Neural cell (in vitro differentiated cells): ENCODE measurements around the gene ADGRL3. TPM values are rescaled to one million over a fixed set of nuclear protein-coding genes. Genes with fewer than 3 reads are reported as not detected.
A peak's percentile ranks its signal among the peaks of the same experiment; 100 is the strongest.
"Not testable (repeated sequence)": the region's sequence is repeated elsewhere in the genome, so short reads cannot be mapped to it uniquely, and the experiment has no call there.

Source experiments
- H2AFZ ChIP-seq: fragments of 200-600, 300-800 bp; sonication (generic), shearing (Covaris generic); 2 replicates; pipeline ENCODE4 v1.6.0; 2014; ENCODE audit warnings: low read depth, mild to moderate bottlenecking, antibody characterized with exemption, low read length, moderate library complexity
- H3F3A ChIP-seq: fragments of 200-600 bp; shearing (Covaris generic); 2 replicates; pipeline ENCODE4 v1.6.1; 2016; ENCODE audit warnings: mild to moderate bottlenecking, moderate library complexity, mixed read lengths, antibody characterized with exemption, low read length; ENCODE audit not compliant: insufficient read depth, poor library complexity, severe bottlenecking
- H3K27ac ChIP-seq: fragments of 200-600, 300-800 bp; sonication (generic), shearing (Covaris generic); 2 replicates; pipeline ENCODE4 v1.5.1; 2014; ENCODE audit warnings: mild to moderate bottlenecking, low read length, moderate library complexity
- H3K27me3 ChIP-seq: fragments of 300-800, 200-600 bp; sonication (generic), shearing (Covaris generic); 2 replicates; pipeline ENCODE4 v1.6.0; 2014; ENCODE audit warnings: mild to moderate bottlenecking, low read depth, low read length, moderate library complexity; ENCODE audit not compliant: insufficient read depth
- H3K36me3 ChIP-seq: fragments of 300-800, 200-600 bp; sonication (generic), shearing (Covaris generic); 2 replicates; pipeline ENCODE4 v1.5.1; 2014; ENCODE audit warnings: mild to moderate bottlenecking, antibody characterized with exemption, low read length, moderate library complexity; ENCODE audit not compliant: insufficient read depth
- H3K4me2 ChIP-seq: fragments of 300-800, 200-600 bp; sonication (generic), shearing (Covaris generic); 2 replicates; pipeline ENCODE4 v1.6.0; 2014; ENCODE audit warnings: mild to moderate bottlenecking, low read length
- H3K4me3 ChIP-seq: fragments of 300-800, 200-600 bp; sonication (generic), shearing (Covaris generic); 2 replicates; pipeline ENCODE4 v1.5.1; 2014; ENCODE audit warnings: mild to moderate bottlenecking, low read length, moderate library complexity
- H3K79me2 ChIP-seq: fragments of 200-600 bp; shearing (Covaris generic); replicated peaks from 2 replicates; pipeline ENCODE4 v1.6.0; 2014; ENCODE audit warnings: mild to moderate bottlenecking, low read length, moderate library complexity; ENCODE audit not compliant: insufficient read depth
- H3K9ac ChIP-seq: fragments of 300-800, 200-600 bp; sonication (generic), shearing (Covaris generic); 2 replicates; pipeline ENCODE4 v1.6.1; 2016; ENCODE audit warnings: mild to moderate bottlenecking, low read length, mixed read lengths
- H3K9me2 ChIP-seq: fragments of 200-600 bp; shearing (Covaris generic); 2 replicates; pipeline ENCODE4 v1.6.1; 2016; ENCODE audit warnings: mild to moderate bottlenecking, low read length, mixed read lengths; ENCODE audit not compliant: insufficient read depth
- H3K9me3 ChIP-seq: fragments of 200-600, 300-800 bp; sonication (generic), shearing (Covaris generic); 2 replicates; pipeline ENCODE4 v1.6.1; 2016; ENCODE audit warnings: mild to moderate bottlenecking, mixed run types, low read length, moderate library complexity, mixed read lengths
- H4K20me1 ChIP-seq: fragments of 200-600 bp; shearing (Covaris generic); 2 replicates; pipeline ENCODE4 v1.6.1; 2016; ENCODE audit warnings: mild to moderate bottlenecking, mixed run types; ENCODE audit not compliant: insufficient read depth
- EP300 ChIP-seq: fragments of 450-650 bp; conservative IDR thresholded peaks from 2 replicates; pipeline ENCODE4 v1.6.1; 2014; ENCODE audit warnings: antibody characterized with exemption, mild to moderate bottlenecking, moderate library complexity; ENCODE audit not compliant: poor library complexity, severe bottlenecking
- EZH2 ChIP-seq: fragments of 200-600, 300-800 bp; shearing (Covaris generic), sonication (generic); IDR thresholded peaks from 2 replicates; pipeline ENCODE4 v1.6.1; 2014; ENCODE audit warnings: antibody characterized with exemption, low read length, borderline replicate concordance, mild to moderate bottlenecking; ENCODE audit not compliant: insufficient read depth, poor library complexity, severe bottlenecking
- MXI1 ChIP-seq: fragments of 450-650 bp; conservative IDR thresholded peaks from 2 replicates; pipeline ENCODE4 v1.6.1; 2014; ENCODE audit warnings: antibody characterized with exemption, mild to moderate bottlenecking; ENCODE audit not compliant: poor library complexity, severe bottlenecking
- POLR2AphosphoS5 ChIP-seq: IDR thresholded peaks from 2 replicates; pipeline ENCODE4 v1.6.1; 2012
- RAD21 ChIP-seq: fragments of 450-650 bp; conservative IDR thresholded peaks from 2 replicates; pipeline ENCODE4 v1.6.1; 2014; ENCODE audit warnings: antibody characterized with exemption, mild to moderate bottlenecking, moderate library complexity
- SMC3 ChIP-seq: fragments of 450-650 bp; conservative IDR thresholded peaks from 2 replicates; pipeline ENCODE4 v1.6.1; 2014; ENCODE audit warnings: antibody characterized with exemption, mild to moderate bottlenecking, moderate library complexity; ENCODE audit not compliant: poor library complexity
- TAF1 ChIP-seq: IDR thresholded peaks from 2 replicates; pipeline ENCODE4 v1.6.1; 2012; ENCODE audit warnings: low read depth
- polyA plus RNA-seq: library from polyadenylated mRNA; depleted of rRNA; stranded (reverse); fragments of >200 nt; gene quantifications from 2 replicates; pipeline ENCODE4 v1.2.3, GENCODE V29; 2014
- TF ChIP-seq, protein P1 (sequence below): IDR thresholded peaks from 2 replicates; pipeline ENCODE4 v1.6.1; 2012; ENCODE audit warnings: borderline replicate concordance
- TF ChIP-seq, protein P2 (sequence below): fragments of 450-650 bp; IDR thresholded peaks from 2 replicates; pipeline ENCODE4 v1.5.1; 2014; ENCODE audit warnings: antibody characterized with exemption, mild to moderate bottlenecking, moderate library complexity; ENCODE audit not compliant: poor library complexity, severe bottlenecking

ADGRL3 gene
- polyA plus RNA-seq, 1 donor from 2014 or later, result 99.4 TPM

DNA sequence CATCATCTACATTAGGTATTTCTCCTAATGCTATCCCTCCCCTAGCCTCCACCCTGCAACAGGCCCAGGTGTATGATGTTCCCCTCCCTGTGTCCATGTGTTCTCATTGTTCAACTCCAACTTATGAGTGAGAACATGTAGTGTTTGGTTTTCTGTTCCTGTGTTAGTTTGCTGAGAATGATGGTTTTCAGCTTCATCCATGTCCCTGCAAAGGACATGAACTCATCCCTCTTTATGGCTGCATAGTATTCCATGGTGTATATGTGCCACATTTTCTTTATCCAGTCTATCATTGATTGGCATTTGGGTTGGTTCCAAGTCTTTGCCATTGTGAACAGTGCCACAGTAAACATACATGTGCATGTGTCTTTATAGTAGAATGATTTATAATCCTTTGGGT is 7.0 kb downstream of the ADGRL3 start:
- not testable (repeated sequence) for H3K4me2 ChIP-seq, H3K9me2 ChIP-seq, H3K27ac ChIP-seq, H2AFZ ChIP-seq, H3K4me3 ChIP-seq, H3K9me3 ChIP-seq, H3K36me3 ChIP-seq, H3K27me3 ChIP-seq, H3K9ac ChIP-seq, H3F3A ChIP-seq
- Histone ChIP-seq H3K79me2 (peaks cover 95% of the 10 kb centered on the region), H4K20me1 (peaks cover 15% of the 10 kb centered on the region)

DNA sequence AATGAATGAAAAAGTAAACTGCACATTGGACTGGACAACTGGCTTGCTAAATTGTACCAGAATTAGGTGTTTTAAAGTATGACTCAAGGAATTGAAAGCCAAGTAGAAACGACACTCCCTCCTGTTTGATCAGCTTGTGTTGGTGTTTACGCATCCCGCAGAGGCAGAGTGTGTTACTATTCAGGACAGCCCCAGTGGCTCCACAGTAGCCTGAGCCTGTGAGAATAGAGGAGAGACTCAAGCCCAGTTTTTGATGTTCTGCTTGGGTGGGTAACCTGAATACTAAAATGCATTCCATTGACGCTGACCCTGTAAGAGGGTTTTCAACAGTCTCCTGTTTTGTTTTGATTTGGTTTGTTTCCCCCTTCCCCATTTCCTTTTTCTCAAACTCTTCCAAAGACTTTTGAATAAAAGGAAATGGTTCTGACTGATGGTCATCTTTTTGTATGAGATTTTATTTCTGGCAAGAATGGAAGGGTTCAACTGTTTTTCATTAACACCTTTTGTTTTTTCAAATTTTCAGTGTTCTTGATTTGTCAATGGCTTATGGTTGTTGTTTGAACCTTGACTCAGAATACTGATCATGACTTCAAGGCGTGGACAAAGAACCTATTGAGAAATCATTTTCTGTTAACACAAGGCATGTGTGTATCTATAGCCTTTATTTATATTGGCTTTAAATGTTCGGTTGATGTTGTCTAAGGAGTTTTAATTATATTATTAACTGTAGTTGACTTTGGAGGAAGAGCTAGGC is 10.2 kb downstream of the ADGRL3 start:
- Histone ChIP-seq H3F3A (no peaks in the 10 kb centered on the region), H3K9me3 (no peaks in the 10 kb centered on the region), H3K4me3 (peak overlapping the region; percentile 39), H4K20me1 (peaks cover 2% of the 10 kb centered on the region), H3K9ac (no peak overlapping the region), H3K79me2 (peaks cover 96% of the 10 kb centered on the region), H3K4me2 (no peak overlapping the region), H3K36me3 (no peaks in the 10 kb centered on the region), H2AFZ (no peak overlapping the region), H3K27me3 (no peaks in the 10 kb centered on the region), H3K9me2 (no peaks in the 10 kb centered on the region), H3K27ac (no peak overlapping the region)
- TF ChIP-seq POLR2AphosphoS5 (no peak), SMC3 (no peak), EZH2 (no peak), MXI1 (no peak), RAD21 (no peak), TAF1 (no peak), EP300 (no peak)
- TF ChIP-seq, protein P1, sequence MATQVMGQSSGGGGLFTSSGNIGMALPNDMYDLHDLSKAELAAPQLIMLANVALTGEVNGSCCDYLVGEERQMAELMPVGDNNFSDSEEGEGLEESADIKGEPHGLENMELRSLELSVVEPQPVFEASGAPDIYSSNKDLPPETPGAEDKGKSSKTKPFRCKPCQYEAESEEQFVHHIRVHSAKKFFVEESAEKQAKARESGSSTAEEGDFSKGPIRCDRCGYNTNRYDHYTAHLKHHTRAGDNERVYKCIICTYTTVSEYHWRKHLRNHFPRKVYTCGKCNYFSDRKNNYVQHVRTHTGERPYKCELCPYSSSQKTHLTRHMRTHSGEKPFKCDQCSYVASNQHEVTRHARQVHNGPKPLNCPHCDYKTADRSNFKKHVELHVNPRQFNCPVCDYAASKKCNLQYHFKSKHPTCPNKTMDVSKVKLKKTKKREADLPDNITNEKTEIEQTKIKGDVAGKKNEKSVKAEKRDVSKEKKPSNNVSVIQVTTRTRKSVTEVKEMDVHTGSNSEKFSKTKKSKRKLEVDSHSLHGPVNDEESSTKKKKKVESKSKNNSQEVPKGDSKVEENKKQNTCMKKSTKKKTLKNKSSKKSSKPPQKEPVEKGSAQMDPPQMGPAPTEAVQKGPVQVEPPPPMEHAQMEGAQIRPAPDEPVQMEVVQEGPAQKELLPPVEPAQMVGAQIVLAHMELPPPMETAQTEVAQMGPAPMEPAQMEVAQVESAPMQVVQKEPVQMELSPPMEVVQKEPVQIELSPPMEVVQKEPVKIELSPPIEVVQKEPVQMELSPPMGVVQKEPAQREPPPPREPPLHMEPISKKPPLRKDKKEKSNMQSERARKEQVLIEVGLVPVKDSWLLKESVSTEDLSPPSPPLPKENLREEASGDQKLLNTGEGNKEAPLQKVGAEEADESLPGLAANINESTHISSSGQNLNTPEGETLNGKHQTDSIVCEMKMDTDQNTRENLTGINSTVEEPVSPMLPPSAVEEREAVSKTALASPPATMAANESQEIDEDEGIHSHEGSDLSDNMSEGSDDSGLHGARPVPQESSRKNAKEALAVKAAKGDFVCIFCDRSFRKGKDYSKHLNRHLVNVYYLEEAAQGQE, result no peak
- TF ChIP-seq, protein P2, sequence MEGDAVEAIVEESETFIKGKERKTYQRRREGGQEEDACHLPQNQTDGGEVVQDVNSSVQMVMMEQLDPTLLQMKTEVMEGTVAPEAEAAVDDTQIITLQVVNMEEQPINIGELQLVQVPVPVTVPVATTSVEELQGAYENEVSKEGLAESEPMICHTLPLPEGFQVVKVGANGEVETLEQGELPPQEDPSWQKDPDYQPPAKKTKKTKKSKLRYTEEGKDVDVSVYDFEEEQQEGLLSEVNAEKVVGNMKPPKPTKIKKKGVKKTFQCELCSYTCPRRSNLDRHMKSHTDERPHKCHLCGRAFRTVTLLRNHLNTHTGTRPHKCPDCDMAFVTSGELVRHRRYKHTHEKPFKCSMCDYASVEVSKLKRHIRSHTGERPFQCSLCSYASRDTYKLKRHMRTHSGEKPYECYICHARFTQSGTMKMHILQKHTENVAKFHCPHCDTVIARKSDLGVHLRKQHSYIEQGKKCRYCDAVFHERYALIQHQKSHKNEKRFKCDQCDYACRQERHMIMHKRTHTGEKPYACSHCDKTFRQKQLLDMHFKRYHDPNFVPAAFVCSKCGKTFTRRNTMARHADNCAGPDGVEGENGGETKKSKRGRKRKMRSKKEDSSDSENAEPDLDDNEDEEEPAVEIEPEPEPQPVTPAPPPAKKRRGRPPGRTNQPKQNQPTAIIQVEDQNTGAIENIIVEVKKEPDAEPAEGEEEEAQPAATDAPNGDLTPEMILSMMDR, result no peak
